Measurements from ENCODE around the gene KCND1.

DNA sequence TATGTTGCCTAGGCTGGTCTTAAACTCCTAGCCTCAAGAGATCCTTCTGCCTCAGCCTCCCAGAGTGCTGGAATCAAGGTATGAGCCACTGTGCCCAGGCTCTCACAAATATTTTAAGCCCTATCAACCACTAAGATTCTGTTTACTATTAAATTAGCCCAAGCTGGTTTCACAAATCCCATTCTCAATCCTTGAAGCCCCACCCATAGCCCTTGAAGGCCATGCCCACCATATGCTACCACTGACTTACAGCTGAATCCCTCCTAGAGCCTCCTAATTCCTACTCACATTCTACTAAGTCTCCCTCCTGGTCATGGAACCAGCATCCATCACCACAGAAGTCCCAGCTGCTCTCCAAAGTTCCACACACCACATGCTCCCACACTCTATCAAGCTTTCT, 20.7 kb upstream of the KCND1 start:
- no peak for TF ChIP-seq NFIC (IDR thresholded peaks at IDR 0.05)
- no peak for TF ChIP-seq YY1 (IDR thresholded peaks at IDR 0.05; ENCODE audit: low read depth)
- TF ChIP-seq, protein P1, sequence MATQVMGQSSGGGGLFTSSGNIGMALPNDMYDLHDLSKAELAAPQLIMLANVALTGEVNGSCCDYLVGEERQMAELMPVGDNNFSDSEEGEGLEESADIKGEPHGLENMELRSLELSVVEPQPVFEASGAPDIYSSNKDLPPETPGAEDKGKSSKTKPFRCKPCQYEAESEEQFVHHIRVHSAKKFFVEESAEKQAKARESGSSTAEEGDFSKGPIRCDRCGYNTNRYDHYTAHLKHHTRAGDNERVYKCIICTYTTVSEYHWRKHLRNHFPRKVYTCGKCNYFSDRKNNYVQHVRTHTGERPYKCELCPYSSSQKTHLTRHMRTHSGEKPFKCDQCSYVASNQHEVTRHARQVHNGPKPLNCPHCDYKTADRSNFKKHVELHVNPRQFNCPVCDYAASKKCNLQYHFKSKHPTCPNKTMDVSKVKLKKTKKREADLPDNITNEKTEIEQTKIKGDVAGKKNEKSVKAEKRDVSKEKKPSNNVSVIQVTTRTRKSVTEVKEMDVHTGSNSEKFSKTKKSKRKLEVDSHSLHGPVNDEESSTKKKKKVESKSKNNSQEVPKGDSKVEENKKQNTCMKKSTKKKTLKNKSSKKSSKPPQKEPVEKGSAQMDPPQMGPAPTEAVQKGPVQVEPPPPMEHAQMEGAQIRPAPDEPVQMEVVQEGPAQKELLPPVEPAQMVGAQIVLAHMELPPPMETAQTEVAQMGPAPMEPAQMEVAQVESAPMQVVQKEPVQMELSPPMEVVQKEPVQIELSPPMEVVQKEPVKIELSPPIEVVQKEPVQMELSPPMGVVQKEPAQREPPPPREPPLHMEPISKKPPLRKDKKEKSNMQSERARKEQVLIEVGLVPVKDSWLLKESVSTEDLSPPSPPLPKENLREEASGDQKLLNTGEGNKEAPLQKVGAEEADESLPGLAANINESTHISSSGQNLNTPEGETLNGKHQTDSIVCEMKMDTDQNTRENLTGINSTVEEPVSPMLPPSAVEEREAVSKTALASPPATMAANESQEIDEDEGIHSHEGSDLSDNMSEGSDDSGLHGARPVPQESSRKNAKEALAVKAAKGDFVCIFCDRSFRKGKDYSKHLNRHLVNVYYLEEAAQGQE (IDR thresholded peaks at IDR 0.05; ENCODE audit: low read depth): no peak
- TF ChIP-seq EP300 (IDR thresholded peaks at IDR 0.05; ENCODE audit: borderline replicate concordance): no peak
- no peak for TF ChIP-seq FOXM1 (IDR thresholded peaks at IDR 0.05; ENCODE audit: borderline replicate concordance, low read depth)
